ENCODE data around the gene PRKN.

- TF ChIP-seq CTCF (IDR thresholded peaks at IDR 0.05) (no peak), POLR2A (IDR thresholded peaks at IDR 0.05) (no peak)
These were observed 1090.6 kb downstream of the PRKN start for GRCh38 chr6:161636882-161637430.
